GM19035 (cell line): ENCODE measurements around the gene POLR1H.

Experiments
- ATAC-seq: cut with Tn5 transposase; IDR thresholded peaks from one replicate; pipeline ENCODE4 v1.9.1; 2021; ENCODE audit not compliant: unreplicated experiment

Gene POLR1H

GRCh38 chr6:30093951-30094661 is 33.0 kb downstream of the POLR1H start:
- no peak for ATAC-seq

DNA sequence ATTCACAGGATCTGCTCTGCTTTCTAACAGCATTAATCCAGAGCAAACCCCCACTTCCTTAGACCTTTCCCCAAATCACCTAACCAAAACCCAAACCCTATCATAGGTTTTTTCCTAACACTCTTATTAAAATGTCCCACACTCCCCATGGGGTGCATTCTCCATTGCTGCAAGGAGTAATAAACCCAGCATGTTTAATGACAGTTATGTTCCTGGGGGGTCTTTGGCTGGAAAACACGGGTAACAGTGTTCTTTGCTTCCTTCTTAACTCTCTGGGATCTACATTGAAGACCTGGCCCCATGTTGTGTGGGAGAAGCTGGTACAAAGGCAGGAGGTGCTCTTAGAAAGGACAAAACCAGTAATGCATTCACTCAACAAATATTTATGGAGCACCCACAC is 35.8 kb downstream of the POLR1H start:
- ATAC-seq, result no peak

DNA sequence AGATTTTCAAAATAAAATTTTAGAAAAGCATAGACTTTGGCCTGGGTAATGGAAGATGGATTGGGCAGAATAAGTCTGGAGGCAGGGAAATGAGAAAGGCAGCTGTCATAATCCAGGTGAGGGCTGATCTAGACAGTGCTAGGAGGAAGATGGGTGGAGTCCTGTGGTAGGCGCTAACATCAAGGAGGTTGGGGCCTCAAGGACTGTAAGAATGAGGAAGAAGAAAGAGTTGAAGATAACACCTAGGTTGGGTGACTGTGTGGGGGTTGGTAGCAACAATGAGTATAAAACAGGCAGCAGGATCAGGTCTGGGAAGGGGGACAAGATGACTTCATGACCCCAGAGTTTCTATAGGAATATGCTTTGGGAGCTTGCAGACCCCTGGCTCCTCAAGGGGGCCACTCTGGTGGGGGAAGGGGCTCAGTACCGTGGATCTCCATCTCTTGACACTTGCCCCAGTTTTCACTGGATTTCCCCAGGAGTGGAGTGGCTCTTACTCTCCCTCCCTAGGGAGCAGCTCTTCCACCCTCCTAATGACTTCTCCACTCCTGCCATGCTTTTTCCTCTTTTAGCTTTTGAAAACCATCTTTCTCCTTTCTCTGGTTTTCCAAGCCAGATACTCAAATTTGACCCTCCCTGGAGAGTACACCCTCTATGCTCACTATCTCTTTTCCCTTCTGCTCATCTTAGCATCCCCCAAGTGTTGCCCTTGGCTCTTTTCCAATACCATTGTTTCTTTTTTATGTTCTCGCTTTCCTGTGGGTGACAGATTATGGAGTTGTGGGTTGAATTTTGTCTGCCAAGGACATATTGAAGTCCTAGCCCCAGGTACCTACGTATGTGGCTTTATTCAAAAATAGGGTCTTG is 37.1 kb downstream of the POLR1H start:
- ATAC-seq, result no peak

DNA sequence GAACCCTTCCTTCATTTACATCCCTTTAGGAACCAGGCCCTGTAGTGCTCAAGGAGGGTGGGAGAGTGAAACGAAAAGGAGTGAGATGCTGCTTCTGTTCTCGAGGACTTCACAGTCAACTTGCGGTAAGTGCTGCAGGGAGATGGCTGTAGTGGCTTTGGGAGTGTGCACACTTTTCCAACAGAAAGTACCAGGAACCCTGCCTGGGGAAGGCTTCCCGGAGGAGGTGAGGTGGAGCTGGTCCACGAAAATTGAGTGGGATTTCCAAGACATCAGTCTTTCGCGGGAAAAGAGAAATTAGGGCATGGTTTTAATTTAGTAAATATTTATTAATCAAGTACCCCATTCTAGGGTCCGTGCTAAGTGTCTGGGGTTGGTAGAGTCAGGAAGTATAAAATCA is 39.1 kb downstream of the POLR1H start:
- ATAC-seq, result no peak

GRCh38 chr6:30100585-30101443 is 39.7 kb downstream of the POLR1H start:
- ATAC-seq, result no peak

GRCh38 chr6:30101444-30102413 is 40.7 kb downstream of the POLR1H start:
- ATAC-seq, result peak; percentile 56

GRCh38 chr6:30102414-30102969 is 41.4 kb downstream of the POLR1H start:
- peak; percentile 11 for ATAC-seq

DNA sequence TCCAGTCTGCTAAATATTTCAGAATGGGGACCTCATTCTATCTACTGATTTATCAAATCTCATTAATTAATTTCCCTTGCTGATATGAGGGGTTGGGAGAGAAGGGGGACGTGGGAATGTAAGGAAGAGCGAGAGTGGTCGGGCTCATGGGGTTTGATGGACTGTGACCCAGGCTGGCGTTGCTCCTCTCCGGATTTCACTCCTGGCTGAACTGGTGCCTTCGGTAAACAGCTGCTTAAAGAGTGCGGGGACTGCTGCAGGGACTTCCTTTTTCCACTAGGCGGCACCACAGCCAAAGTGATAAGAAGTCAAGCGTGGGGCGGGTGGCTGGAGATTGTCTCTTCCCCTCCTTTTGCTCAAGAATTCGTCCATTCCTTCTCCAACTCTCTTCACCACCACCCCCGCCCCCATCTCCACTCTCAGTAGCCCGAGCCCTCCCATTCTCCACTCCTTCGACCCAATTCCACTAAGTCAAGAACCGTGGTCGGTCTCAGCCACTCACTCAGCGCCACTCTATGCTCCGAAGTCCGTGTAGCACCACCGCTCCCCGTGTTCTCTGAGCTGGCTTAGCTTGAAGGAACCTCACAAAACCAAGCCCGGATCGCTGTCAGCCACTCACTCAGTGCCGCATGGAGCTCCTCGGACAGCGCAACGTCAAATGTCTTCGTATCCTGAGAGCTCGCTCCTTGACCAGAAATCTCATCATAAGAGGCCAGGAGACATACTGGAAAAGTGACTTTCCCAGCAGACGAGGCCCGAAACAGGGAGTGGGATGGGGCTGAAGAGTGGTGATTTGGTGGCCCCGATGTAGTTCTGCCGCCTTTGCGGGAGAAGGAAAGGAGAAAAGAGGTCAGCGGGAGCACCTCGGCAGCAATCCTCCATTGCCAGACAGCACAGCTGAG is 42.2 kb downstream of the POLR1H start:
- ATAC-seq, result peak; percentile 76

GRCh38 chr6:30103872-30104179 is 42.8 kb downstream of the POLR1H start:
- no peak for ATAC-seq

DNA sequence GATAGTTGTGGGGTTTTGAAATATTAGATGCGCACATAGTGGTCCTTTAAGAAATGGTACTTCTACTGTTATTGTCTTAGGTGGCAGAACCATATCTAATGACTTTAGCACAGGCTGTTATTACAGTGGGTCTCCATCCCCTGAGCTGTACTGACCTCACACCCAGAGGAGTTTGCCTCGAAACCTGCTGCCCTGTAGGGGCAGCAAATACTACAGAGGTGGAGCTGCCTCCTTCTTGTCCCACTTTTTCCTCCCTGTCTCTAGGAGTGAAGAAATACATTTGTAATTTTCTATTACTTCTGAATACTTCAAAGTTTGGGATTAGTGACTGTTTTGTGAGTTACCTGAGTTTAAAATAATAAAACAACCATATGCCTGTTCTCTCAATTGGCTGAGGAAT is 43.6 kb downstream of the POLR1H start:
- ATAC-seq, result no peak

- no peak for ATAC-seq
Measured at GRCh38 chr6:30111266-30111856, 50.3 kb downstream of the POLR1H start.

- ATAC-seq, result no peak
Measured at GRCh38 chr6:30112402-30112994, 51.4 kb downstream of the POLR1H start.

DNA sequence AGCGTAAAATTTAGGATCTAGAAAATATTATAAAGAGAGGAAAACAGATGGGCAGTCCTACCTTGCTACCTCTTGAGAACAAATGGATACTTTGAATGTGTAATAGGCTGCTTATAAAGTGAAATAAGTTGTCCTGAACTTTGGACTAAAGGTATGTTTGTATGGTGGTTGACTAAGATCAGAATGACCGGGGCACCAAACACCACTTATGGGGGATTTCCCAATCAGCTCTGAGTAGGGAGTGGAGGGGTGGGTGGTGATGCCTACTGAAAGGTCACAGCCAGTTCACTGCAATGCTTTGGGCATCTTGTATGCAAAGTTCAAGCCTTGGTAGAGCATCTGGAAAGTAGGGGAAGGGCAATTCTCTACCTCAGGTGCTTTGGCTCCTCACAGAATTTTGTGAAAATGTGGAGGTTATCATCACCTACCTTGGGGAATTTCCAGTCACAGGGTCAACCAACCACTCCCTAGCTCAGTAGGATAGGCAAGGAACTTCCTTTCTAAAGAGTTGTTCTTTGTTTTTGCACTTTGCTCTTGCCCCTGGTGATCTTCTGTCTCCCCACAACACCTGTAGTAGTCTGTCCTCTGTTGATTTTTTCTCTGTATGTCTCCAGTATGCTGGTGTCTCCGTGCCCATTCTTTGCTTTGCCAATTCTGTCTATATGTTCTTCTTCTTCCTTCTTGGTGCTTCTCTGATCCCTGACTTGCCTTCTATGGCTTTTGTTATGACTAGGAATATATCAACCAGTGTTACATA is 52.1 kb downstream of the POLR1H start, which contains the start of gene TRIM31:
Gene TRIM31 (minus strand): TSS at position 88 of the 757 bp plus-strand sequence. CDS start 285 bp downstream, outside the sequence.
- ATAC-seq, result no peak

- ATAC-seq, result no peak
Measured at GRCh38 chr6:30113841-30114240, 52.8 kb downstream of the POLR1H start.
